Measurements from ENCODE around the gene BARX1. TPM values are rescaled to one million over a fixed set of nuclear protein-coding genes. Genes with fewer than 3 reads are reported as not detected.
"Not testable (repeated sequence)": the region's sequence is repeated elsewhere in the genome, so short reads cannot be mapped to it uniquely, and the experiment has no call there.

Gene BARX1
- total RNA-seq, 1 donor from 2014 or later = not detected

DNA sequence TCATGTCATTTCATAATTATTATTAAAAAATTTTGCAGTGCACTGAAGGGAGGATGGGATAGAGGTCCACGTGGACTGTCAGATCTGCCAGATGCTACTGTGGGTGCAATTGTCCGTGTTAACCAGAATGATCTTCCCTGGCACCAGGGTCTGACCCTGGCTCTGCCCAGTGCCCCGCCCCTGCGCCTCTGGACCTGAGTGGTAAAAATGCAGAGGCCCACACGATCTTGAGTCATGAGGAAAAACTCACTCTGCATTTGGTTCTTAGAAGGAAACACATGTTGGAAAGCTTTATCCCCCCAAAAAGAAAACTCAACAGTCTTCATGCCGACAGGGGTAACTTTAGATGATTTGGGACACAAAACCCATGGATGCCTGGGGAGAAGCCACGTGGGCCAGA lies 20.1 kb upstream of the BARX1 start:
- intact Hi-C loops (cut with micrococcal nuclease) = no loop called here
- peaks cover 39% of the 10 kb centered on the region for H3K27me3 Mint-ChIP-seq
- H3K4me3 Mint-ChIP-seq = no peak overlapping the region
- TF ChIP-seq CTCF (IDR thresholded peaks at IDR 0.05) = no peak
- ChIA-PET POLR2A (no interaction called here), CTCF (no interaction called here)
- no peak for DNase-seq
- H3K36me3 Mint-ChIP-seq (ENCODE audit: low read depth) = no peaks in the 10 kb centered on the region
- H3K9me3 Mint-ChIP-seq = peaks cover 11% of the 10 kb centered on the region
- H3K27ac Mint-ChIP-seq = no peak overlapping the region
- no peaks in the 10 kb centered on the region for H3K4me1 Mint-ChIP-seq
- no peak for ATAC-seq (ENCODE audit: low read depth)

- DNase-seq (no peak), ATAC-seq (ENCODE audit: low read depth) (no peak)
- no peak overlapping the region for H3K27ac Mint-ChIP-seq
- no peak overlapping the region for H3K4me3 Mint-ChIP-seq
- no peak for TF ChIP-seq CTCF (IDR thresholded peaks at IDR 0.05)
- intact Hi-C loops (cut with micrococcal nuclease) = no loop called here
- peaks cover 27% of the 10 kb centered on the region for H3K27me3 Mint-ChIP-seq
- H3K9me3 Mint-ChIP-seq = peaks cover 11% of the 10 kb centered on the region
- no peaks in the 10 kb centered on the region for H3K36me3 Mint-ChIP-seq (ENCODE audit: low read depth)
- H3K4me1 Mint-ChIP-seq = no peaks in the 10 kb centered on the region
- CTCF ChIA-PET = no interaction called here
- POLR2A ChIA-PET = no interaction called here
Observed at GRCh38 chr9:93974151-93974550, 19.0 kb upstream of the BARX1 start.

DNA sequence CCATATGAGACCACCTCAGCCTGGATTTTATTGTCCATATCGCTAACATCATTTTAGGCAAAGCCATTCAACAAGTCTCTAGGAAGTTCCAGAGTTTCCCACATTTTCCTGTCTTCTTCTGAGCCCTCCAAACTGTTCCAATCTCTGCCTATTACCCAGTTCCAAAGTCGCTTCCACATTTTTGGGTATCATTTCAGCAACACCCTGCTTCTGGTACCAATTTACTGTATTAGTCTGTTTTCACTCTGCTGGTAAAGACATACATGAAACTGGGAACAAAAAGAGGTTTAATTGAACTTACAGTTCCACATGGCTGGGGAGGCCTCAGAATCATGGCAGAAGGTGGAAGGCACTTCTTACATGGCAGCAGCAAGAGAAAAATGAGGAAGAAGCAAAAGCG lies 17.5 kb upstream of the BARX1 start:
- H3K4me1 Mint-ChIP-seq; H3K27ac Mint-ChIP-seq; ATAC-seq (ENCODE audit: low read depth); CTCF ChIA-PET; H3K36me3 Mint-ChIP-seq (ENCODE audit: low read depth); DNase-seq; POLR2A ChIA-PET; intact Hi-C loops (cut with micrococcal nuclease); H3K4me3 Mint-ChIP-seq: not testable (repeated sequence)
- Mint-ChIP-seq H3K9me3 (peaks cover 11% of the 10 kb centered on the region), H3K27me3 (peaks cover 20% of the 10 kb centered on the region)

GRCh38 chr9:93969328-93969661 lies 14.1 kb upstream of the BARX1 start:
- H3K27me3 Mint-ChIP-seq = peaks cover 21% of the 10 kb centered on the region
- no peaks in the 10 kb centered on the region for H3K36me3 Mint-ChIP-seq (ENCODE audit: low read depth)
- POLR2A ChIA-PET = no interaction called here
- ATAC-seq (ENCODE audit: low read depth) (no peak), DNase-seq (no peak)
- CTCF ChIA-PET = no interaction called here
- H3K4me3 Mint-ChIP-seq = no peak overlapping the region
- H3K4me1 Mint-ChIP-seq = no peaks in the 10 kb centered on the region
- H3K9me3 Mint-ChIP-seq = peaks cover 11% of the 10 kb centered on the region
- no peak overlapping the region for H3K27ac Mint-ChIP-seq
- no peak for TF ChIP-seq CTCF (IDR thresholded peaks at IDR 0.05)
- intact Hi-C loops (cut with micrococcal nuclease) = no loop called here

GRCh38 chr9:93968451-93969327 lies 13.5 kb upstream of the BARX1 start:
- peaks cover 23% of the 10 kb centered on the region for H3K27me3 Mint-ChIP-seq
- no peaks in the 10 kb centered on the region for H3K4me1 Mint-ChIP-seq
- H3K4me3 Mint-ChIP-seq = no peak overlapping the region
- H3K9me3 Mint-ChIP-seq = peaks cover 10% of the 10 kb centered on the region
- no peaks in the 10 kb centered on the region for H3K36me3 Mint-ChIP-seq (ENCODE audit: low read depth)
- CTCF ChIA-PET = no interaction called here
- ATAC-seq (ENCODE audit: low read depth) = no peak
- intact Hi-C loops (cut with micrococcal nuclease) = no loop called here
- no peak for DNase-seq
- TF ChIP-seq CTCF (IDR thresholded peaks at IDR 0.05) = no peak
- POLR2A ChIA-PET = no interaction called here
- no peak overlapping the region for H3K27ac Mint-ChIP-seq
